Liver (tissue), 3 donors: Measurements from ENCODE around the gene DPEP3.

Source experiments
- JUND ChIP-seq, 2 donors: IDR thresholded peaks; 2 replicates each; pipeline ENCODE4 v1.6.1; 2016; ENCODE audit warnings: antibody characterized with exemption in 2 of 2
- TF ChIP-seq, protein P1 (sequence below): IDR thresholded peaks from 2 replicates; pipeline ENCODE4 v1.6.1; 2016; ENCODE audit warnings: antibody characterized with exemption, mild to moderate bottlenecking
- TF ChIP-seq, protein P2 (sequence below): fragments of 150-350 bp; IDR thresholded peaks from 2 replicates; pipeline ENCODE4 v1.5.1; 2017; ENCODE audit warnings: improper control_type of control experiment, low read depth, low read length; ENCODE audit not compliant: missing input control
- donor health status: healthy.
- donor health status: healthy.

DNA sequence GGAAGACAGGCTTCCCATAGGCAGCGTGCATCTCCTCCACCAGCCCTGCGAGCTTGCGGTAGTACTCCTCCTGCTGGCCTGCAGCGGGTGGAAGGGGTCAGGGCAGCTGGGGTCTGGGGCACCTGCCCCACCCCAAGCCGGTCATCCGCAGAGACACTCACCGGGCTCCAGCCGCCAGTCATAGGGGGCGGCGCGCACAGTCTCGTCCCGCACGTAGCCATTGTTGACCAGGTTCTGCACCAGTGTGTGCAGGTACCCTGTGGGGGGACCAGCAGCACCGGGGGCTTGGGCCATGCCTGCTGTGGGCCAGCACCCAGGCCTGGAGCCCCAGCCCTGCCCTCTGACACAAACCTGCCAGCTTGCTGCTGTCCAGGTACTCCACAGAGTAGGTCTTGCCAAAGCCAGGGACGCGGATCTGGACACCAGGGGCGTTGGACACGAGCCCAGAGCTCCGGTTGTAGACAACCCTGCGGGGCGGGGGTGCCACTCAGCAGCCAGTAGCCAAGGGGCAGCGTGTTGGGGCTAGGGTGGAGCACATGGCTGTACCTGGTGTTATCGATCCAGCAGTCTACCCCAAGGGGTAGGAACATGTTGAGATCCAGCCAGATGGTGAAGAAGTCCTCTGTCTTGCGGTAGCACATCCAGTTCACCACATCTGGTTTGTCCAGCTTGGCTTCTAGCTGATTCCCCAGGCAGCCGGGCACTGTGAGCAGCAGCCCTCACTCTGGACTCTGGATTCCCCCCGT lies 37.6 kb downstream of the DPEP3 start:
- TF ChIP-seq, protein P1, sequence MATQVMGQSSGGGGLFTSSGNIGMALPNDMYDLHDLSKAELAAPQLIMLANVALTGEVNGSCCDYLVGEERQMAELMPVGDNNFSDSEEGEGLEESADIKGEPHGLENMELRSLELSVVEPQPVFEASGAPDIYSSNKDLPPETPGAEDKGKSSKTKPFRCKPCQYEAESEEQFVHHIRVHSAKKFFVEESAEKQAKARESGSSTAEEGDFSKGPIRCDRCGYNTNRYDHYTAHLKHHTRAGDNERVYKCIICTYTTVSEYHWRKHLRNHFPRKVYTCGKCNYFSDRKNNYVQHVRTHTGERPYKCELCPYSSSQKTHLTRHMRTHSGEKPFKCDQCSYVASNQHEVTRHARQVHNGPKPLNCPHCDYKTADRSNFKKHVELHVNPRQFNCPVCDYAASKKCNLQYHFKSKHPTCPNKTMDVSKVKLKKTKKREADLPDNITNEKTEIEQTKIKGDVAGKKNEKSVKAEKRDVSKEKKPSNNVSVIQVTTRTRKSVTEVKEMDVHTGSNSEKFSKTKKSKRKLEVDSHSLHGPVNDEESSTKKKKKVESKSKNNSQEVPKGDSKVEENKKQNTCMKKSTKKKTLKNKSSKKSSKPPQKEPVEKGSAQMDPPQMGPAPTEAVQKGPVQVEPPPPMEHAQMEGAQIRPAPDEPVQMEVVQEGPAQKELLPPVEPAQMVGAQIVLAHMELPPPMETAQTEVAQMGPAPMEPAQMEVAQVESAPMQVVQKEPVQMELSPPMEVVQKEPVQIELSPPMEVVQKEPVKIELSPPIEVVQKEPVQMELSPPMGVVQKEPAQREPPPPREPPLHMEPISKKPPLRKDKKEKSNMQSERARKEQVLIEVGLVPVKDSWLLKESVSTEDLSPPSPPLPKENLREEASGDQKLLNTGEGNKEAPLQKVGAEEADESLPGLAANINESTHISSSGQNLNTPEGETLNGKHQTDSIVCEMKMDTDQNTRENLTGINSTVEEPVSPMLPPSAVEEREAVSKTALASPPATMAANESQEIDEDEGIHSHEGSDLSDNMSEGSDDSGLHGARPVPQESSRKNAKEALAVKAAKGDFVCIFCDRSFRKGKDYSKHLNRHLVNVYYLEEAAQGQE = peak; percentile 84
- TF ChIP-seq, protein P2, sequence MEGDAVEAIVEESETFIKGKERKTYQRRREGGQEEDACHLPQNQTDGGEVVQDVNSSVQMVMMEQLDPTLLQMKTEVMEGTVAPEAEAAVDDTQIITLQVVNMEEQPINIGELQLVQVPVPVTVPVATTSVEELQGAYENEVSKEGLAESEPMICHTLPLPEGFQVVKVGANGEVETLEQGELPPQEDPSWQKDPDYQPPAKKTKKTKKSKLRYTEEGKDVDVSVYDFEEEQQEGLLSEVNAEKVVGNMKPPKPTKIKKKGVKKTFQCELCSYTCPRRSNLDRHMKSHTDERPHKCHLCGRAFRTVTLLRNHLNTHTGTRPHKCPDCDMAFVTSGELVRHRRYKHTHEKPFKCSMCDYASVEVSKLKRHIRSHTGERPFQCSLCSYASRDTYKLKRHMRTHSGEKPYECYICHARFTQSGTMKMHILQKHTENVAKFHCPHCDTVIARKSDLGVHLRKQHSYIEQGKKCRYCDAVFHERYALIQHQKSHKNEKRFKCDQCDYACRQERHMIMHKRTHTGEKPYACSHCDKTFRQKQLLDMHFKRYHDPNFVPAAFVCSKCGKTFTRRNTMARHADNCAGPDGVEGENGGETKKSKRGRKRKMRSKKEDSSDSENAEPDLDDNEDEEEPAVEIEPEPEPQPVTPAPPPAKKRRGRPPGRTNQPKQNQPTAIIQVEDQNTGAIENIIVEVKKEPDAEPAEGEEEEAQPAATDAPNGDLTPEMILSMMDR = no peak
- TF ChIP-seq JUND (IDR thresholded peaks at IDR 0.05) = no peak
